Measurements from ENCODE around the gene MARS1.

The MARS1 gene

GRCh38 chr12:57455374-57456144 lies 32.3 kb upstream of the MARS1 start:
- peaks cover 0 to 3% (median 0%) of the 10 kb centered on the region in 11 experiments; a peak in 3 of 22 replicates for H4K20me1 ChIP-seq
- peaks cover 0 to 6% (median 5%) of the 10 kb centered on the region in 11 experiments; a peak in 17 of 22 replicates for H3K27me3 ChIP-seq
- H3K4me3 ChIP-seq: peak overlapping the region in 3 of 10 experiments; percentile 7 to 39 (median 37); a peak in 2 of 20 replicates
- H3K9me3 ChIP-seq (replicated peaks in 1 of 11): no peaks in the 10 kb centered on the region
- H3K9ac ChIP-seq: peak overlapping the region in 7 of 11 experiments; percentile 1 to 66 (median 42); a peak in 10 of 22 replicates
- no peak for TF ChIP-seq Cebpa-rat (IDR thresholded peaks at IDR 0.05)
- peak overlapping the region; percentile 53 to 89 (median 75) for H3K4me2 ChIP-seq
- no peaks in the 10 kb centered on the region for H3K36me3 ChIP-seq
- H3K27ac ChIP-seq: peak overlapping the region in 6 of 11 experiments; percentile 3 to 74 (median 54); a peak in 10 of 22 replicates
- peaks cover 61 to 83% (median 79%) of the 10 kb centered on the region in 10 experiments for H3K4me1 ChIP-seq

GRCh38 chr12:57456145-57456700 lies 31.6 kb upstream of the MARS1 start:
- H3K27me3 ChIP-seq: peaks cover 5 to 13% (median 12%) of the 10 kb centered on the region in 11 experiments
- peaks cover 65 to 86% (median 83%) of the 10 kb centered on the region in 10 experiments for H3K4me1 ChIP-seq
- H3K9me3 ChIP-seq (replicated peaks in 1 of 11): no peaks in the 10 kb centered on the region
- no peaks in the 10 kb centered on the region for H3K36me3 ChIP-seq
- no peak for TF ChIP-seq Cebpa-rat (IDR thresholded peaks at IDR 0.05)
- peak overlapping the region in 6 of 11 experiments; percentile 1 to 66 (median 51); a peak in 8 of 22 replicates for H3K9ac ChIP-seq
- peak overlapping the region; percentile 53 to 89 (median 75) for H3K4me2 ChIP-seq
- H3K27ac ChIP-seq: peak overlapping the region in 4 of 11 experiments; percentile 41 to 74 (median 70); a peak in 7 of 22 replicates
- H4K20me1 ChIP-seq: peaks cover 0 to 9% (median 0%) of the 10 kb centered on the region in 11 experiments; a peak in 4 of 22 replicates
- H3K4me3 ChIP-seq: peak overlapping the region in 3 of 10 experiments; percentile 7 to 39 (median 37); a peak in 2 of 20 replicates

- no peaks in the 10 kb centered on the region for H3K9me3 ChIP-seq (replicated peaks in 1 of 11)
- H3K4me2 ChIP-seq: peak overlapping the region in 9 of 11 experiments; percentile 11 to 97 (median 83); a peak in 10 of 22 replicates
- no peak overlapping the region for H3K9ac ChIP-seq
- no peak overlapping the region for H3K4me3 ChIP-seq
- H3K27ac ChIP-seq: peak overlapping the region in 3 of 11 experiments; percentile 3 to 92 (median 22); a peak in 1 of 22 replicates
- H3K36me3 ChIP-seq: no peaks in the 10 kb centered on the region
- peaks cover 0 to 9% (median 0%) of the 10 kb centered on the region in 11 experiments; a peak in 4 of 22 replicates for H4K20me1 ChIP-seq
- H3K27me3 ChIP-seq: peaks cover 7 to 20% (median 17%) of the 10 kb centered on the region in 11 experiments
- TF ChIP-seq Cebpa-rat (IDR thresholded peaks at IDR 0.05): no peak
- peaks cover 60 to 84% (median 79%) of the 10 kb centered on the region in 10 experiments for H3K4me1 ChIP-seq
Measured at GRCh38 chr12:57456737-57457490, 31.0 kb upstream of the MARS1 start.

GRCh38 chr12:57458665-57459054 lies 29.2 kb upstream of the MARS1 start:
- peaks cover 53 to 82% (median 75%) of the 10 kb centered on the region in 10 experiments for H3K4me1 ChIP-seq
- peak overlapping the region; percentile 56 to 75 (median 70) for H3K4me3 ChIP-seq
- H3K27ac ChIP-seq: peak overlapping the region; percentile 75 to 97 (median 88)

GRCh38 chr12:57459055-57459749 lies 28.7 kb upstream of the MARS1 start:
- Histone ChIP-seq H3K4me1 (peaks cover 52 to 79% (median 75%) of the 10 kb centered on the region in 10 experiments), H3K9ac (peak overlapping the region; percentile 67 to 90 (median 82)), H3K4me3 (peak overlapping the region; percentile 56 to 75 (median 70)), H3K27ac (peak overlapping the region; percentile 75 to 97 (median 88)), H3K36me3 (no peaks in the 10 kb centered on the region), H3K27me3 (peaks cover 7 to 22% (median 18%) of the 10 kb centered on the region in 11 experiments), H3K9me3 (replicated peaks in 1 of 11) (no peaks in the 10 kb centered on the region), H4K20me1 (peaks cover 0 to 9% (median 0%) of the 10 kb centered on the region in 11 experiments; a peak in 4 of 22 replicates), H3K4me2 (peak overlapping the region; percentile 89 to 100 (median 99))
- no peak for TF ChIP-seq Cebpa-rat (IDR thresholded peaks at IDR 0.05)

More at GRCh38 chr12:57458665-57459054, 29.2 kb upstream of the MARS1 start:
- H4K20me1 ChIP-seq: peaks cover 0 to 9% (median 0%) of the 10 kb centered on the region in 11 experiments; a peak in 4 of 22 replicates
- peaks cover 7 to 22% (median 18%) of the 10 kb centered on the region in 11 experiments for H3K27me3 ChIP-seq
- H3K9me3 ChIP-seq (replicated peaks in 1 of 11): no peaks in the 10 kb centered on the region
- peak overlapping the region; percentile 67 to 90 (median 82) for H3K9ac ChIP-seq
- H3K36me3 ChIP-seq: no peaks in the 10 kb centered on the region
- no peak for TF ChIP-seq Cebpa-rat (IDR thresholded peaks at IDR 0.05)
- H3K4me2 ChIP-seq: peak overlapping the region; percentile 89 to 100 (median 99)

GRCh38 chr12:57459750-57460467 lies 28.0 kb upstream of the MARS1 start, which contains the start of gene GLI1:
Gene GLI1, plus strand, starts transcription at chr12:57459785. Its CDS starts 3,907 bp downstream, at chr12:57463692.
- H3K36me3 ChIP-seq: no peaks in the 10 kb centered on the region
- peak within 1 kb of the TSS; percentile 75 to 97 (median 88) for H3K27ac ChIP-seq
- H3K4me3 ChIP-seq: peak within 1 kb of the TSS; percentile 56 to 75 (median 70)
- no peak for TF ChIP-seq Cebpa-rat (IDR thresholded peaks at IDR 0.05)
- H3K27me3 ChIP-seq: peaks cover 7 to 22% (median 18%) of the 10 kb centered on the region in 11 experiments
- no peaks in the 10 kb centered on the region for H3K9me3 ChIP-seq (replicated peaks in 1 of 11)
- H3K4me2 ChIP-seq: peak within 1 kb of the TSS; percentile 89 to 100 (median 99)
- peaks cover 45 to 74% (median 69%) of the 10 kb centered on the region in 10 experiments for H3K4me1 ChIP-seq
- H3K9ac ChIP-seq: peak within 1 kb of the TSS; percentile 67 to 90 (median 82)
- peaks cover 0 to 9% (median 0%) of the 10 kb centered on the region in 11 experiments; a peak in 4 of 22 replicates for H4K20me1 ChIP-seq

- TF ChIP-seq Cebpa-rat (IDR thresholded peaks at IDR 0.05): no peak
- Histone ChIP-seq H3K4me3 (peak overlapping the region; percentile 56 to 75 (median 70); a peak in 19 of 20 replicates), H3K4me2 (peak overlapping the region; percentile 89 to 100 (median 99)), H3K9ac (peak overlapping the region in 6 of 11 experiments; percentile 28 to 71 (median 56); a peak in 7 of 22 replicates), H4K20me1 (peaks cover 0 to 9% (median 0%) of the 10 kb centered on the region in 11 experiments; a peak in 4 of 22 replicates), H3K4me1 (peaks cover 42 to 72% (median 65%) of the 10 kb centered on the region in 10 experiments), H3K9me3 (replicated peaks in 1 of 11) (no peaks in the 10 kb centered on the region), H3K36me3 (no peaks in the 10 kb centered on the region), H3K27me3 (peaks cover 7 to 22% (median 18%) of the 10 kb centered on the region in 11 experiments), H3K27ac (no peak overlapping the region)
Measured at GRCh38 chr12:57460468-57460784, 27.4 kb upstream of the MARS1 start.
